LHCN-M2 (cell line): ENCODE data around the gene PAGE4. TPM values are rescaled to one million over a fixed set of nuclear protein-coding genes. Genes with fewer than 3 reads are reported as not detected.
A peak's percentile ranks its signal among the peaks of the same experiment; 100 is the strongest.

Experiments
- DNase-seq: peaks from one replicate; pipeline ENCODE4 v3.0.0-alpha.2; 2012; ENCODE audit warnings: low read depth
- total RNA-seq: library from RNA; depleted of rRNA; stranded (reverse); fragments of >200 nt; gene quantifications from 2 replicates; pipeline ENCODE4 v1.2.3, GENCODE V29; 2014; rRNA removed

The PAGE4 gene
- total RNA-seq, 1 experiment from 2014 or later = not detected

- DNase-seq = no peak
Observed at GRCh38 chrX:49868739-49869138, 39.6 kb downstream of the PAGE4 start.

- DNase-seq = peak; percentile 10
Observed at GRCh38 chrX:49876750-49877149, 47.6 kb downstream of the PAGE4 start.

- DNase-seq = no peak
Observed at GRCh38 chrX:49877397-49878101, 48.4 kb downstream of the PAGE4 start.

GRCh38 chrX:49878128-49878833, 49.2 kb downstream of the PAGE4 start:
- DNase-seq = no peak

- peak; percentile 82 for DNase-seq
Observed at GRCh38 chrX:49878834-49879655, 49.9 kb downstream of the PAGE4 start, which contains the start of gene USP27X. TSS of gene USP27X (plus strand) at chrX:49879484. CDS start at chrX:49880308, 824 bp downstream.

- DNase-seq = no peak
Observed at GRCh38 chrX:49879656-49880277, 50.7 kb downstream of the PAGE4 start.

GRCh38 chrX:49880668-49881067, 51.6 kb downstream of the PAGE4 start:
- no peak for DNase-seq

Other genes starting within 250 kb of the PAGE4 start
- not detected in 2 replicates for gene GAGE12H, start 249.4 kb upstream of the PAGE4 start, total RNA-seq
- gene GAGE2A, start 239.8 kb upstream of the PAGE4 start, total RNA-seq = not detected in 2 replicates
- gene GAGE1, start 230.3 kb upstream of the PAGE4 start, total RNA-seq = not detected in 2 replicates
- gene PAGE1, start 133.3 kb upstream of the PAGE4 start, total RNA-seq = not detected in 2 replicates
- gene USP27X, start 50.2 kb downstream of the PAGE4 start, total RNA-seq = 1.6 and 2.1 TPM in 2 replicates
- gene CLCN5, start 93.3 kb downstream of the PAGE4 start, total RNA-seq = 5.0 and 7.8 TPM in 2 replicates